Right cardiac atrium (tissue), 5 donors: ENCODE results near the gene TTC28. TPM values are rescaled to one million over a fixed set of nuclear protein-coding genes. Genes with fewer than 3 reads are reported as not detected.

Experiments used
- ATAC-seq, 2 donors: fragments of 200-7000 bp; cut with Tn5 transposase; one replicate each; pipeline versions ENCODE4 v1.8.0 to v1.9.1; 2020; ENCODE audit warnings: moderate library complexity in 2 of 2, mild to moderate bottlenecking in 1 of 2
- DNase-seq, 3 donors: peaks; one replicate each; pipeline ENCODE4 v3.0.0-alpha.2; 2020
- H3K27ac ChIP-seq: one replicate; pipeline ENCODE4 v1.5.1; 2013; ENCODE audit warnings: mild to moderate bottlenecking, low read length, control low read depth, moderate library complexity
- H3K27me3 ChIP-seq: one replicate; pipeline ENCODE4 v1.6.1; 2013; ENCODE audit not compliant: control insufficient read depth, insufficient read depth
- H3K4me1 ChIP-seq: one replicate; pipeline ENCODE4 v1.6.1; 2013; ENCODE audit warnings: low read length; ENCODE audit not compliant: control insufficient read depth, insufficient read depth
- H3K4me3 ChIP-seq: one replicate; pipeline ENCODE4 v1.5.1; 2013; ENCODE audit warnings: low read length, control low read depth
- H3K9me3 ChIP-seq: one replicate; pipeline ENCODE4 v1.6.1; 2013; ENCODE audit warnings: low read length; ENCODE audit not compliant: control insufficient read depth
- WGBS: extraction: QIAGEN DNeasy Blood & Tissue Kit; methylation state at CpG from one replicate; pipeline ENCODE4 v1.1.7; 2013; 5-methylcytosine and 5-hydroxymethylcytosine counted together
- intact Hi-C, 4 donors: fragments of 100-400 bp; cut with DNase I; formaldehyde crosslinking; loops; one replicate each; pipeline versions ENCODE4 v1.11.0 to v1.14.0; 2022 to 2023
- polyA plus RNA-seq: library from polyadenylated mRNA; stranded (reverse); fragments of 200-250 nt; gene quantifications from one replicate; pipeline ENCODE4 v1.2.3, GENCODE V29; 2013
- total RNA-seq, 4 donors: library from RNA; stranded (reverse); fragmentation: NEBNext Ultra II Directional; extraction: Animal tissue kit (Norgen Biotek cat#: 25700); gene quantifications; one replicate each; pipeline ENCODE4 v1.2.1, GENCODE V29; 2021
- donor health status: healthy with polysubstance abuse.
- donor health status: DM: no; HTN: yes; CAD: no.
- donor health status: DM: no; HTN: no; CAD: no.
- donor health status: DM: no; HTN: yes; CAD: no; lungs with severe emphysema.
- donor health status: DM: yes; HTN: yes; CAD: no.

TTC28 gene
- total and polyA plus RNA-seq, 5 donors, result 5.7 to 21.1 (median 18.9) TPM

DNA sequence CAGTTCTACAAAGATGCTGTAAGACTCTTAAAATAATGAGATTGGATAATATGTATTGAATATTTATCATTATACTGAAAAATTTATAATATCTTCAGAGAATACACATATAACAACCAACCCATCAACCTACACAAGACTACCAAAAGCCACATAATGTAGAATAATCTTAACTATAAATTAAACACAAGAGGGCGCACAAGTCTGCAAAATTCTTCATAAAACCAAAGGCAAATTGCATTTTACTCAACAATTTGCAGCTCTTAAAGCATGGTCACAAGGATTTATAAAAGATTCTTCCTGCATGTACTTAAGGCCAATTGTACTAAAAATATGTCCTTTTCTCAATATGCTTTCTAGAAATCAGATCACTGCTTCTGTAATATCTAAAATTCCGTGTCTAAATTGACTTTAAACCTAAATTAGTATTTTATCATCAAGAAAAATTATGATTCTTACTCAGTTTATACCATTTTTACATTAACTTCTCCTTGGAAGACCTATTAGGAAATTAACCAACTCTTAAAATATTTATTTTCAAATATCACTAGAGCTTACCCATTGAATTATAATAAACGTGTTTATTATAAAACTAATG lies 79.0 kb downstream of the TTC28 start:
- intact Hi-C loops, result loop anchor here (5.0 to 10.0 kb wide), 4 partner anchors 224 to 644 kb away; no protein-coding TSS in a partner anchor
- Histone ChIP-seq H3K27ac (no peak overlapping the region), H3K27me3 (no peaks in the 10 kb centered on the region), H3K9me3 (no peaks in the 10 kb centered on the region), H3K4me1 (no peaks in the 10 kb centered on the region), H3K4me3 (no peak overlapping the region)
- ATAC-seq, result peak; percentile 16 to 28
- WGBS, result 60% methylated on average over 3 of the region's 3 CpGs
- DNase-seq, result no peak

DNA sequence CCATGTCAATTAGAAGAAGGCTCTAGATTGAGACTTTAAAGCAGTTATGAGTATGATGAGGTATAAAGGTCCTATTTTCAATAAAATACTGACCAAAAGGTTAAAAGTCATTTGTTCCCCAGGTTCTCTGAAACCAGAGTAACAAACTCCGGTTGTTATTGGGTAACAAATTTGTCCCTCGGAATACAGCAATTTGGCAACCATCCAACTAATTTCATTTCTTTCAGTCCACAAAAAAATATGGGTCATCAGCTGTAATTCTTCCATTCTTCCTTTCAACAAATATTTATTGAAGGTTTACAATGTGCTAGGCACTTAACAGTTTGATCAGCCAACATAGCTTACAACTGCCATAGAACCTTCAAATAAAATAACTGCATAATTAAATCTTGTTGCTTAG lies 79.9 kb downstream of the TTC28 start:
- intact Hi-C loops, result loop anchor here (5.0 to 10.0 kb wide), 8 partner anchors 225 to 715 kb away; no protein-coding TSS in a partner anchor
- no peaks in the 10 kb centered on the region for H3K4me1 ChIP-seq
- H3K27me3 ChIP-seq, result no peaks in the 10 kb centered on the region
- no peak overlapping the region for H3K27ac ChIP-seq
- no peaks in the 10 kb centered on the region for H3K9me3 ChIP-seq
- ATAC-seq, result no peak
- no peak for DNase-seq
- WGBS, result 46% methylated on average over 2 of the region's 2 CpGs
- H3K4me3 ChIP-seq, result no peak overlapping the region

DNA sequence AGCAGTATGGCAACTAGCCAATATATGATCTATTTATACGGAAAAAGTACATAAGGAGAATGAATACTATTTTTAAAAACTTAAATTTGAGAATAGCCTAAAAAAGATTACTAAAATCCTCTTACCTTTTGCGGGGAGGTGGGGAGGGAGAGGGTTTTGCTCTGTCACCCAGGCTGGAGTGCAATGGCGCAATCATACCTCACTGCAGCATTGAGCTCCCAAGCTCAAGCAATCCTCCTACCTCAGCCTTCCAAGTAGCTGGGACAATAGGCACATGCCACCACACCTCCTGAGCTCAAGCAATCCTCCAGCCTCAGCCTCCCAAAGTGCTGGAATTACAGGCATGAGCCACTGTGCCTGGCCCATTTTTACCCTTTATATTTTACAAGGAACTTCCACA lies 82.0 kb downstream of the TTC28 start:
- no peak for DNase-seq
- Histone ChIP-seq H3K27me3 (no peaks in the 10 kb centered on the region), H3K9me3 (no peaks in the 10 kb centered on the region), H3K4me3 (no peak overlapping the region), H3K4me1 (no peaks in the 10 kb centered on the region), H3K27ac (no peak overlapping the region)
- intact Hi-C loops, result loop anchor here in 2 of 4 donors (5.0 to 10.0 kb wide), 4 partner anchors 543 to 713 kb away; no protein-coding TSS in a partner anchor
- no peak for ATAC-seq
- 81% methylated on average over 3 of the region's 3 CpGs for WGBS

DNA sequence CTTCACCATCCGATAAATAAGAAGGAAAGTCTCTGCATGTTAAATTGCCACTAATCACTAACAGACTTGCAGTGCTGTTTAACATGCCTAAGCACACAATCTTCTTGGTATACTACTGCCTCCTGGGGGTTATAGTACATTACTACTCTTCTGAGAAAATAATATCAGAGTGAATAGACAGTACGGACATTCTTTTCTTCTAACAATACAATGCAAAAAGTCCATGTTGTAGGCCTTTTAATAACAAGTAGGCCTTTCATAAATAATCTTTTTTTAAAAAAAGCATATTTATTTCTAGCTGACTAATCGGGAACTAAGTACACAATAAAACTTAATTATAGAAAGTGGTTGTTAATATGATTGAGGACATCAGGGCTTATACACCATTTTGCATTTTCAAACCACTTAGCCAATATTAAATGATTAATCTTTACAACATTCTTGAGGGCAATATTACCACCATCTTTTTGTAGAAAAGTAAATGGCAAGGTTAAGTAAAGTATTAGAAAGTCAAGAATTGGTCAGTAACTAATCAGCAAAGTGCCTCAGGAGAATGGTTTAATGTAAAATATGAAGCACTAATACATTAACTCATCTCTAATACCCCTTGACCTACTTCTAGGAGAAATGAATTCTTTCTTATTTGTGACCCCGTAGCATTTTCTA lies 84.7 kb downstream of the TTC28 start:
- ATAC-seq (peak; percentile 83 to 91), DNase-seq (no peak)
- intact Hi-C loops, result loop anchor here (5.0 to 10.0 kb wide), 6 partner anchors 540 to 710 kb away; no protein-coding TSS in a partner anchor
- Histone ChIP-seq H3K27me3 (no peaks in the 10 kb centered on the region), H3K9me3 (no peaks in the 10 kb centered on the region), H3K27ac (no peak overlapping the region), H3K4me1 (no peaks in the 10 kb centered on the region), H3K4me3 (no peak overlapping the region)
- 31% methylated on average over 4 of the region's 4 CpGs for WGBS

DNA sequence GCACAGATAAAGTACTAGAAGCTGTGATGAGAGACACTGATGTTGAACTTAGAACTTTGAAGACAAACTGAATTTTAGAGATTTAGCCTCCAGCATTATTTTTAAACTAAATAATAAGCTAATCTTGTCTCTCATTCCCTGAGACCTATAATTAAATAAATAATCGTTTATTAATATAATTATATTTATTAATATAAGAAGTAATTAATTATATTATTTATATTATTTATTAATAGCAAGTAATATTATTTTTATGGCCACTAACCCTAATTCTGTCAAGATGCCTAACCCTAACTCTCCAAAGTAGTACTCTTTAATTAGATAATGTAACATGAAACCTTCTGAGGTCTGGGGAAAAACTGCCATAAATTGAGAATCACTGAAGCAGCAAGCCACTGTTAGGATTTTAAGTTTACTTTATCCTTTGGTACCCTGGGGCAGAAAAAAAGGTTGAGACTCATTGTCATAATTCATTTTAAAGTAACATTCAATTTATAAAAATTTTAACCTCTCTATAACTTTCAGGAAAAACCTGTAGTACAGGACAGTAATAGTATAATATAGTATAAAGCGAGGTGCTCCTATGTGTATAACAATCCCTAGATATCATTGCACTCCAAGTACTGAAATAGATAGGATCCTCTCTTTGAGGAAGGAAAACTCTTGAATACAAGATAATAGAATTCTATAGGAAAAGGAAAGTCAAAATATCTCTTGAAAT lies 85.4 kb downstream of the TTC28 start:
- Histone ChIP-seq H3K9me3 (no peaks in the 10 kb centered on the region), H3K4me1 (no peaks in the 10 kb centered on the region), H3K27ac (no peak overlapping the region), H3K4me3 (no peak overlapping the region), H3K27me3 (no peaks in the 10 kb centered on the region)
- intact Hi-C loops, result loop anchor here (5.0 to 10.0 kb wide), 6 partner anchors 539 to 709 kb away; no protein-coding TSS in a partner anchor
- WGBS, result 59% methylated on average over 2 of the region's 2 CpGs
- DNase-seq, result no peak
- no peak for ATAC-seq

DNA sequence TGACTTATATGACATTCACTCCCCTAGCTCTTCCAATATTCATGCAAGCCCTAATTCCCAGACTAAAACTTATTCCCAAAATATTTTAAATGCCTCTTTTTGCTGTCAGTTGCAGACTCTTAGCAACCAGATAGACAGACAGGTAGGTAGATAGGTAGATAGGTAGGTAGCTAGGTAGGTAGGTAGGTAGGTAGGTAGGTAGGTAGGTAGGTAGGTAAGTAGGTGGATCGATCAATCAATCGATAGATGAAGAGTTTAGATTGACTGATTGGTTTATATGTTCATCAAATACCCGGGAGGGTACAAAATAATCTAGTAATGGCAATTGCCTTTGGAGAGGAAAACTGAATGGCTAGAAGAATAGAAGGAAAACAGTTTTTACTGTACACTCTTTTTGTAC lies 86.3 kb downstream of the TTC28 start:
- Histone ChIP-seq H3K4me3 (no peak overlapping the region), H3K4me1 (no peaks in the 10 kb centered on the region), H3K27me3 (no peaks in the 10 kb centered on the region), H3K9me3 (no peaks in the 10 kb centered on the region), H3K27ac (no peak overlapping the region)
- WGBS, result 94% methylated on average over 3 of the region's 3 CpGs
- ATAC-seq, result no peak
- intact Hi-C loops, result loop anchor here (5.0 to 10.0 kb wide), 6 partner anchors 538 to 708 kb away; no protein-coding TSS in a partner anchor
- DNase-seq, result no peak

DNA sequence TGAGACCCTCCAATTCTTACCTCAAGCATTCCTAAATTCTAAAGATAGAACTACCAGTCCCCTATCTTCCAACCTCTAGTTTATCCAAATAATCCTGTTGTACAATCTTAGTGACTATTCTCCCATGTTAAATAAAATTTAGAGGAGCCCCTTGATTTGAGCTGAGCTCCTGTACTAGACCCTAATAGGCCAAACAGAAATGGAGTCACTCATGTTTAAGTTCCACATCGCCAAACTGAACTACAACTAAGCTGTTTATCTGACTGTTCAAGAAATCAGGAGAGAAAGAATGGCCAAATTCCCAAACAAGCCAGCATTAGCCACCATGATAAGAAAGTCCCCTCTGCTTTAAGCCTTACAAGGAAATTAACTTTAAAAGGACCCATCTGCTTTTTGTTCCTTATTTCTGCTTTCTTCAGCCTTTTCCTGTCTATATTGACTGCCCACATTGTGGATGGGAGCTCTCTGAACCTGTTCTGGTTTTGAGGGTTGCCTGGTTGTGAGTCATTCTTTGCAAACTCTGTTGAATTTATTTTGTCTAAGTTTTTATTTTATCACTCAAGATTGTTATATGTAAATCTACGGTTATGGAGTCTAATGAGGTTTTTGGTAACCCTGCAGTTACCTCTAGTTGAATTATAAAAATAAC lies 90.4 kb downstream of the TTC28 start:
- intact Hi-C loops, result no loop called here
- WGBS, result 81% methylated on average over 2 of the region's 2 CpGs
- no peak for ATAC-seq

DNA sequence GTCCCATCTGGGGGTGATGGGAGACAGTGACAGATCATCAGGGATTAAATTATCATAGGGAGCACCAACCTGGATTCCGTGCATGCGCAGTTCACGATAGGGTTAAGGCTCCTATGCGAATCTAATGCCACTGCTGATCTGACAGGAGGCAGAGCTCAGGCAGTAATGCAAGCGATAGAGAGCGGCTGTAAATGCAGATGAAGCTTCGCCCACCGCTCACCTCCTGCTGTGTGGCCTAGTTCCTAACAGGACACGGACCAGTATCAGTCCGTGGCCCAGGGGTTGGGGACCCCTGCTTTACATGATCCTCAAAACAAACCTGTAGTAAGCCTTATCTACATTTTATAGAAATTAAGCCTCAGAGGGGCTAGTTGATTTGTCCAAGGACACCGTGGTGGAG lies 94.3 kb downstream of the TTC28 start:
- H3K27me3 ChIP-seq, result no peaks in the 10 kb centered on the region
- no peaks in the 10 kb centered on the region for H3K4me1 ChIP-seq
- no peak overlapping the region for H3K27ac ChIP-seq
- intact Hi-C loops, result no loop called here
- no peak for ATAC-seq
- DNase-seq, result no peak
- no peak overlapping the region for H3K4me3 ChIP-seq
- H3K9me3 ChIP-seq, result no peaks in the 10 kb centered on the region
- 96% methylated on average over 11 of the region's 11 CpGs for WGBS

More for the DNA sequence above, 90.4 kb downstream of the TTC28 start:
- Histone ChIP-seq H3K9me3 (no peaks in the 10 kb centered on the region), H3K4me3 (no peak overlapping the region), H3K27me3 (no peaks in the 10 kb centered on the region), H3K4me1 (no peaks in the 10 kb centered on the region), H3K27ac (no peak overlapping the region)
- no peak for DNase-seq

DNA sequence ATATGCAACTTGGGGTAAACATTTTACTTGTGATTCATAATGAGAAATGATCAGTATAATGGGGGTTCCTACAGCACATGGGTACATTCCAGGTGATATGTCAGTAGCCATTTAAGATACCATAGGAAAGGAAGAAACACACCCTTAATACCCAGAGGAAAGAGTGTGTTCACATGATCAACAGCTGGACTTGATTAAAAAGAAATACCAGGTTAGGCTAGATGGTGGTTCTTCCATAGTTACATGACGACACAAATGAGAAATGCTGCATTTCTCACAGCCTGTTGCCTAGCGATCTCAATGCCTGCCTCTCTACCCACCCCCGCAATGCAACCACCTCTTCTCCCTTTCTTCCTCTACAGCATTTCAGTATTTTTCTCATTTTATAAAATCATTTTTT lies 96.8 kb downstream of the TTC28 start:
- H3K27me3 ChIP-seq, result no peaks in the 10 kb centered on the region
- no peak for ATAC-seq
- H3K4me3 ChIP-seq, result no peak overlapping the region
- H3K9me3 ChIP-seq, result no peaks in the 10 kb centered on the region
- H3K4me1 ChIP-seq, result no peaks in the 10 kb centered on the region
- intact Hi-C loops, result no loop called here
- H3K27ac ChIP-seq, result no peak overlapping the region
- no peak for DNase-seq
- 76% methylated on average over 3 of the region's 3 CpGs for WGBS

DNA sequence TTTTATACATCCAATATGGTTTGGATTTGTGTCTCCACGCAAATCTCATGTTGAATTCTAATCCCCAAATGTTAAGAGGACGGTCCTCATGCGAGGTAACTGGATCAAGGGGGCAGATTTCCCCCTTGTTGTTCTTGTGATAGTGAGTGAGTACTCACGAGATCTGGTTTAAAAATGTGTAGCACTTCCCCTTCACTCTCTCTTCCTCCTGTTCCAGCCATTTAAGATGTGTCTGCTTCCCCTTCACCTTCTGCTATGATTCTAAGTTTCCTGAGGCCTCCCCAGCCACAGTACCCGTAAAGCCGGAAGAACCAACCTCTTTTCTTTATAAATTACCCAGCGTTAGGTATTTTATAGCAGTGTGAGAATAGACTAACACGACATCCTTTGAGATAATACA lies 98.6 kb downstream of the TTC28 start:
- WGBS, result 89% methylated on average over 8 of the region's 8 CpGs
- intact Hi-C loops, result no loop called here
- H3K4me3 ChIP-seq, result no peak overlapping the region
- no peak for ATAC-seq
- H3K4me1 ChIP-seq, result no peaks in the 10 kb centered on the region
- H3K9me3 ChIP-seq, result no peaks in the 10 kb centered on the region
- DNase-seq, result no peak
- no peak overlapping the region for H3K27ac ChIP-seq
- H3K27me3 ChIP-seq, result no peaks in the 10 kb centered on the region

DNA sequence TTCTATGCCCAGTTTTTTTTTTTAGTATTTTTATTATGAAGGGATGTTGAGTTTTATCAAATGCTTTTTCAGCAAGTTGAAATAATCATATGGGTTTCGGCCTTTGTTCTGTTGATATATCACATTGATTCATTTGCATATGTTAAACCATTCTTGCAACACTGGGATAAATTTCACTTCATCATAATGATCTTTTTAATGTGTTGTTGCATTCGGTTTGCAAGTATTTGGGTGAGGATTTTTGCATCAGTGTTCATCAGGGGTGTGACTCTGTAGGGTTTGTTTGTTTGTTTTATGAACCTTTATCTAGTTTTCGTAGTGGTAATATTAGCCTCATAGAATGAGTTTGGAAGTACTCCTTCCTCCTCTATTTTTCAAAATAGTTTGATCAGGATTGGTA lies 103.5 kb downstream of the TTC28 start:
- Histone ChIP-seq H3K4me3 (no peak overlapping the region), H3K27ac (no peak overlapping the region), H3K4me1 (no peaks in the 10 kb centered on the region), H3K9me3 (no peaks in the 10 kb centered on the region), H3K27me3 (no peaks in the 10 kb centered on the region)
- intact Hi-C loops, result no loop called here
- DNase-seq, result no peak
- WGBS, result 94% methylated on average over 3 of the region's 3 CpGs
- no peak for ATAC-seq
